SK-N-SH (cell line): ENCODE data around the gene SLC45A3.

Experiments
- CTCF ChIP-seq: fragments of 200-600 bp; sonication (generic); IDR thresholded peaks from 2 replicates; pipeline ENCODE4 v1.6.1; 2017; ENCODE audit warnings: antibody characterized with exemption, mild to moderate bottlenecking, moderate library complexity
- ELF1 ChIP-seq: IDR thresholded peaks from 2 replicates; pipeline ENCODE4 v1.4.0; 2012
- EP300 ChIP-seq, 2 experiments: IDR thresholded peaks; 2 replicates each; pipeline versions ENCODE4 v1.4.0 to v1.6.1; 2012; ENCODE audit warnings: borderline replicate concordance in 1 of 2, low read depth in 1 of 2, low read length in 1 of 2
- JUND ChIP-seq: IDR thresholded peaks from 2 replicates; pipeline ENCODE4 v1.4.0; 2012
- MAX ChIP-seq: IDR thresholded peaks from 2 replicates; pipeline ENCODE4 v1.4.0; 2012; ENCODE audit warnings: low read depth
- NFIC ChIP-seq: IDR thresholded peaks from 2 replicates; pipeline ENCODE4 v1.4.0; 2012; ENCODE audit warnings: borderline replicate concordance
- NRF1 ChIP-seq: IDR thresholded peaks from 2 replicates; pipeline ENCODE4 v1.6.1; 2012; ENCODE audit warnings: low read depth, mild to moderate bottlenecking, low read length
- POLR2AphosphoS5 ChIP-seq: IDR thresholded peaks from 2 replicates; pipeline ENCODE4 v1.6.1; 2012; ENCODE audit warnings: low read depth, low read length
- RCOR1 ChIP-seq: fragments of 150-350 bp; IDR thresholded peaks from 2 replicates; pipeline ENCODE4 v1.6.1; 2017; ENCODE audit warnings: antibody characterized with exemption, low read length
- SMC3 ChIP-seq: IDR thresholded peaks from 2 replicates; pipeline ENCODE4 v1.6.1; 2012; ENCODE audit warnings: low read depth, low read length, improper control_type of control experiment
- TAF1 ChIP-seq: IDR thresholded peaks from 2 replicates; pipeline ENCODE4 v1.6.1; 2012; ENCODE audit warnings: low read depth, mild to moderate bottlenecking, low read length, moderate library complexity, borderline replicate concordance
- ZBTB33 ChIP-seq: IDR thresholded peaks from 2 replicates; pipeline ENCODE4 v1.4.0; 2012; ENCODE audit warnings: low read depth, borderline replicate concordance
- TF ChIP-seq, protein P1 (sequence below): IDR thresholded peaks from 2 replicates; pipeline ENCODE4 v1.6.1; 2012; ENCODE audit warnings: mild to moderate bottlenecking, low read depth, low read length, moderate library complexity

DNA sequence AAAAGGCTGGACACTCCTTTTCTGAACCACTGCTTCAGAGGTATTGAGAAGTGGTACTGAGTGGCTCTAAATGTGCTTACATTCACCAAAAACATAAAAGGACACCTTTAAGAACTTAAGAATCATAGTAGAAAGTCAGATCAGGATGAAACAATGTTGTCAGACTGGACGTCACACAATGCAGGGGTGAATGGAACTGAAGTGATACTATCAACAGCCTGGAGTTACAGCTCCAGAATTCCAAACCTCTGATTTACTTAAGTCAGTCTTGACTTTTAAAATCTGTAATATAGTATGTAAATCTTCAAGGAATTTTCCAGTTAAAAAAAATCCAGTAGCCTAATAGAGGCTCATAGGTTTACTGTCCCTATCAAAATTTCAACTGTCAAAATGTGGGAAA lies 67.8 kb downstream of the SLC45A3 start:
- no peak for TF ChIP-seq TAF1
- no peak for TF ChIP-seq MAX
- no peak for TF ChIP-seq CTCF
- TF ChIP-seq POLR2AphosphoS5 = no peak
- TF ChIP-seq JUND = no peak
- TF ChIP-seq ZBTB33 = no peak
- TF ChIP-seq NRF1 = no peak
- TF ChIP-seq, protein P1, sequence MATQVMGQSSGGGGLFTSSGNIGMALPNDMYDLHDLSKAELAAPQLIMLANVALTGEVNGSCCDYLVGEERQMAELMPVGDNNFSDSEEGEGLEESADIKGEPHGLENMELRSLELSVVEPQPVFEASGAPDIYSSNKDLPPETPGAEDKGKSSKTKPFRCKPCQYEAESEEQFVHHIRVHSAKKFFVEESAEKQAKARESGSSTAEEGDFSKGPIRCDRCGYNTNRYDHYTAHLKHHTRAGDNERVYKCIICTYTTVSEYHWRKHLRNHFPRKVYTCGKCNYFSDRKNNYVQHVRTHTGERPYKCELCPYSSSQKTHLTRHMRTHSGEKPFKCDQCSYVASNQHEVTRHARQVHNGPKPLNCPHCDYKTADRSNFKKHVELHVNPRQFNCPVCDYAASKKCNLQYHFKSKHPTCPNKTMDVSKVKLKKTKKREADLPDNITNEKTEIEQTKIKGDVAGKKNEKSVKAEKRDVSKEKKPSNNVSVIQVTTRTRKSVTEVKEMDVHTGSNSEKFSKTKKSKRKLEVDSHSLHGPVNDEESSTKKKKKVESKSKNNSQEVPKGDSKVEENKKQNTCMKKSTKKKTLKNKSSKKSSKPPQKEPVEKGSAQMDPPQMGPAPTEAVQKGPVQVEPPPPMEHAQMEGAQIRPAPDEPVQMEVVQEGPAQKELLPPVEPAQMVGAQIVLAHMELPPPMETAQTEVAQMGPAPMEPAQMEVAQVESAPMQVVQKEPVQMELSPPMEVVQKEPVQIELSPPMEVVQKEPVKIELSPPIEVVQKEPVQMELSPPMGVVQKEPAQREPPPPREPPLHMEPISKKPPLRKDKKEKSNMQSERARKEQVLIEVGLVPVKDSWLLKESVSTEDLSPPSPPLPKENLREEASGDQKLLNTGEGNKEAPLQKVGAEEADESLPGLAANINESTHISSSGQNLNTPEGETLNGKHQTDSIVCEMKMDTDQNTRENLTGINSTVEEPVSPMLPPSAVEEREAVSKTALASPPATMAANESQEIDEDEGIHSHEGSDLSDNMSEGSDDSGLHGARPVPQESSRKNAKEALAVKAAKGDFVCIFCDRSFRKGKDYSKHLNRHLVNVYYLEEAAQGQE = no peak
- TF ChIP-seq SMC3 = no peak
- no peak for TF ChIP-seq ELF1
- no peak for TF ChIP-seq NFIC
- no peak for TF ChIP-seq RCOR1
- TF ChIP-seq EP300 (IDR thresholded peaks at IDR 0.05; ENCODE audit: borderline replicate concordance in 1 of 2, low read depth in 1 of 2, low read length in 1 of 2) = no peak
